GM21825 (cell line): ENCODE measurements around the gene PIGK.
"Not testable (repeated sequence)": the region's sequence is repeated elsewhere in the genome, so short reads cannot be mapped to it uniquely, and the experiment has no call there.

ENCODE experiments used
- ATAC-seq: cut with Tn5 transposase; IDR thresholded peaks from one replicate; pipeline ENCODE4 v1.9.1; 2021; ENCODE audit warnings: mild to moderate bottlenecking, moderate library complexity; ENCODE audit not compliant: unreplicated experiment

Gene PIGK

DNA sequence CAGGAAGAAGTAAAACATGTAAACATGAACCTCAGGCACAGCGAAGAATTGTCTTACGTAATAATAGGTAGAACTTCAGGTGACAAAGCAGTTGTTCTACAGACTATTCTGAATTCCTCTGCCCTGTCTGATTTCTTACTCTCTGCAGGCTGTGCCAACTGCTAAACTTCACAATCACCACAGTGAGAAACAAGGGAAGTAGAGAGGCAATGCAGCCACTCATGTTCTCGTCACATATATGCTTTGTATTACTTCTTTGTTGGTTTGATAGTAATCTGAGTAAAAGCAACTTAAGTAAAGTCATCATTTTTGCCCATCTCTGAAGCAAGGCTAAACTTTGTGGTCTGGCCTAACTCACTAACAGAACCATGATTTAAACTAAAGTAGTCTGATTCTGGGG is 21.9 kb downstream of the PIGK start:
- no peak for ATAC-seq

- no peak for ATAC-seq
Measured at GRCh38 chr1:77193951-77194350, 25.3 kb downstream of the PIGK start.

DNA sequence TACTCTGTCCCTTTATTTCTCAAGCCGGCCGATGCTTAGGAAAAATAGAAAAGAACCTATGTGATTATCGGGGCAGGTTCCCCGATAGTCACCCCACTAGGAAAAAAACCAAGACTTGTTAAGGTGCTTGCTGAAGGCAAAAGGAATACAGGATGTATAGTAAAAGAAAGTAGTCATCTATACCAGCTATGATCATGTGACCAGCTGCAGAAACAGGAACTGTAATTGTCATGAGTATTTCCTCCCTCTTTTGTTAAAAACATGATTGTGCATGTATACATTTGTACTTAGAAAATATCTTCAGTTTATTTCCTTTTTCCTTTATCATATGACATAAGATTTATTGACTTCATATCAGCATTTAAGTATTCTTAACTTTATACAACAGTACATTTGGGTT is 30.5 kb downstream of the PIGK start:
- ATAC-seq = no peak

GRCh38 chr1:77186907-77187306 is 32.3 kb downstream of the PIGK start:
- not testable (repeated sequence) for ATAC-seq

- ATAC-seq = no peak
Measured at GRCh38 chr1:77182083-77182482, 37.1 kb downstream of the PIGK start.

DNA sequence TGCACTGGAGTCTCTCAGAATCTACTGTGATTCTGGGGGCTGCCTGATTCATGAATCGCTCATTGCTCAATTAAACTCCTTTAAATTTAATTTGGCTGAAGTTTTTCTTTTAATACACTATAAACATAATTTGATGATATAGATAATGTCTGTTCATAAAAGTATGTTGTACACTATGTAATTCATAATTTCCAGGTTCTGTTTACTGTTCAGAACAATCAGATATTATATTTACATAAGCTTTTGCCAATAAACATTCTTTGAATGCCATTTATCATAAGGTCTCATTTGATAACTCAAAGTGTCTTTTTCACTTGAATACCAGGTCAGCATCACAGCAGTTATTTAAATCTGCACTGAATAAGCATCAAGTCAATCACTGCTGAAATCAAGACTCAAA is 39.6 kb downstream of the PIGK start:
- ATAC-seq = no peak

DNA sequence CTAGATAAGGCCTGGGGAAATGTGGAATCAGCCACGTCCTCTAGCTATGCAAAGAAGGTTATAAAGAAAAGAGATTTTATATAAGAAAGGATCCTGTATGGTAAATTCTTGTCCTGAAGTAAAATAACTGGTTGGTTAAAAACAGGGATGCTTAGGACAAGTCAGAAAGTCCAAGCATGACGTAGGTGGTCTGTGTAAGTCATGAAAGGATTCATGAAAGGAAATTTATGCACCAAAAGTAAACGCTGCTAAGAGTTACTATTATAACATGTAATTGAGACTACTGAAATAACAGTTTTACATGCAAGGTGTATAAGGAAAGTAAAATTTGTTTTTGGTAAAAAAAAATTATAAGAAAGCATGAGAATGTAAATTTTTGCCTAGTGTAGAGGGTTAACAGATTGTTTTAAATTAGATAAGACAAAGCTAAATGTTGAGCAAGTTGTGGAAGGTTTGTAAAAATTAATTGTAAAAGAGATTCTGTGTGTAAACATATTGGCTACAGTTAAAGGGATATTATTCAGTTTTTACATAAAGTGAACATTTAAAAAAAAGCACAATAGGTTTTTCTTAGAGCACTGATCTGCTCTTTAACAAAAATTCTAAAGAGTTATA is 43.9 kb downstream of the PIGK start:
- ATAC-seq = no peak

DNA sequence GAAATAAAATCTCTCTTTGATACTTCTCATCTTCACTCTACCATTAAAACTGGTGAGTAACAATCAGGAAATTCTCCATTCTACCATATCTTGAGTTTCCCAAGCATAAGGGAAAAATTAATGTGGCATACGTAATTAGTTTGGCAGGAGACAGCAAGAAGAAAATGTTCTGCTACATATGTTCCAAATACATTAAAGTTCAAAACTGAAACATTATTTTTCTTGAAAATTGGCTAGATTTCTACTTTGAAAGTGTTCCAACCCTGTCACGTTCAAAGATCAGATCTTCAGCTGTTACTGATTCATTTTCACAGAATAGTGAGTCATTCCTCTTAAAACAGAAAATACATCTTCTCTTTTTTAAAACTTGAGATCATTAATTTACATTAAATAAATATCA is 48.5 kb downstream of the PIGK start:
- no peak for ATAC-seq

DNA sequence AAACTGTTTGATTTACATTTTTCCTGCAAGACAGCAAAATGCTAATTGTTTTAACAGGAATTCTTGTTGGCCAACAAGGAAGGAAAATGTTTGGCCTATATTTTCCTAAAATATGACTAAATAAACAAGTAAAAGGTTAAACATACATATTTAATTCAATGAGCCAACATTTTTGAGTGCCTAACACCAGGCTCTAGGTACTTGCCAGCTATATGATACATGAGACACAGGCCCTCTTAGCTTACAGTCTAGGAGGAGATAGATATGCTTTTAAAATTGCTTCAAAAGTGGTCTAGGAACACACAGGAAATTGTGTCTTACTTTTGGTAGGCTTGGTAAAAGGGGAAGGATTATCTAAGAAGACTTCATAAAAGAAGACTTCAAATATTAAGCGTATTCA is 50.9 kb downstream of the PIGK start:
- ATAC-seq = no peak

DNA sequence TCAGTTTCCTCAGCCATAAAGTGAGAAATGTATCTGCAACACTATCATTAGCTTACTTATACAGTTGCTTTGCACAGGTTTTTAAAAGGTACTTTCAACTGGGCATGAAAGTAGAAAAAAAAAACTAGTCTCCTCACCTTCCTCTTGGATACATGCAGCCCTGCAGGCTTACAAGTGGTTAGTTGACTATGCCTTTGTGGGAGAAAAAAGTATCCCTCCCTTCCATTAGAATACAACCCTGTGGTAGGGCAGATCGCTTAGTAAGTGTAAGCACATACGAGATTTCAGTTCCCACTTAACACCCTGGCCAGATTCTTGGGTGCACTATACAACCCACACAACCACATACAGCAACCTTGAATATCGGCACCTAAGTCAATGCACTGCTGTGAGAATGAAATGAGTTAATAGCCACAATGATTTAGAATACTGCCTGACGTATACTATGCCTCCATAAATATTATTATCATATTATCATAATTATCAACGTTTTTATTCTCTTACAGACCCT is 54.7 kb downstream of the PIGK start:
- ATAC-seq = no peak

DNA sequence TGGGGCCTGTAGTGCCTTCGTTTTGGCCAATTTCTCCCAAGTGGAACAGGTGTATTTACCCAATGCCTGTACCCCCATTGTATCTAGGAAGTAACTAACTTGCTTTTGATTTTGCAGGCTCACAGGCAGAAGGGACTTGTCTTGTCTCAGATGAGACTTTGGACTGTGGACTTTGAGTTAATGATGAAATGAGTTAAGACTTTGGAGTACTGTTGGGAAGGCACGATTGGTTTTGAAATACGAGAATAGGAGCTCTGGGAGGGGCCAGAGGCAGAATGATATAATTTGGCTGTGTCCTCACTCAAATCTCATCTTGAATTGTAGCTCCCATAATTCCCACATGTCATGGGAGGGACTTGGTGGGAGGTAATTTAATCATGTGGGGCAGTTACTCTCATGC is 59.5 kb downstream of the PIGK start:
- ATAC-seq = not testable (repeated sequence)

DNA sequence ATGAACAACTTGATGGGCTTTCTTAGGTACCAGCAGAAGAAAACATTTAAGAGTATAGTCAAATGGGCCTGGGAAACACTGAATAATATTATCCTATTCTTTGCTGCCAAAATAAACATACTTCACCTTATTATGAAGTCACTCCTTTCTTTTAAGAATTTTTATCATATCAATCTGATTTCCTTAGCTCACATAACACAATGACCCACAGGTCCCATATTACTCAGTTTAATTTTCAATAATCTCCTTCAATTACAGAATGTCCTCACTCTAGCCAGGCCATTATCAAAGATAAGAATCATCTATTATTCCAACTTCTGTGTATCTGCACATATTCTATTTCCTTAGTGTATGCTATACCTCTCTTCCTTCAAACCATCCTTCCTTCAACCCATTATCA is 63.0 kb downstream of the PIGK start:
- no peak for ATAC-seq

DNA sequence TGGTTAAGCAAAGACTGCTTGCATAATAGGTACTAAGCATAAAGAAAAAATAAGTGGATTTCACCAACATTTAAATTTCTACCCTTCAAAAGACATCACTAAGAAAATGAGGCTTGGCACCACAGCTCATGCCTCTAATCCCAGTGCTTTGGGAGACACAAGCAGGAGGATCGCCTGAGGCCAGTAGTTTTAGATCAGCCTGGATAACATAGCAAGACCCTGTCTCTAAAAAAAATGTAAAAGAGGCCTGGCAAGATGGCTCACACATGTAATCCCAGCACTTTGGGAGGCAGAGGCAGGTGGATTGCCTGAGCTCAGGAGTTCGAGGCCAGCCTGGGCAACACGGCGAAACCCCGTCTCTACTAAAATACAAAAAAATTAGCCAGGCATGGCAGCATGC is 73.0 kb downstream of the PIGK start:
- ATAC-seq = no peak

DNA sequence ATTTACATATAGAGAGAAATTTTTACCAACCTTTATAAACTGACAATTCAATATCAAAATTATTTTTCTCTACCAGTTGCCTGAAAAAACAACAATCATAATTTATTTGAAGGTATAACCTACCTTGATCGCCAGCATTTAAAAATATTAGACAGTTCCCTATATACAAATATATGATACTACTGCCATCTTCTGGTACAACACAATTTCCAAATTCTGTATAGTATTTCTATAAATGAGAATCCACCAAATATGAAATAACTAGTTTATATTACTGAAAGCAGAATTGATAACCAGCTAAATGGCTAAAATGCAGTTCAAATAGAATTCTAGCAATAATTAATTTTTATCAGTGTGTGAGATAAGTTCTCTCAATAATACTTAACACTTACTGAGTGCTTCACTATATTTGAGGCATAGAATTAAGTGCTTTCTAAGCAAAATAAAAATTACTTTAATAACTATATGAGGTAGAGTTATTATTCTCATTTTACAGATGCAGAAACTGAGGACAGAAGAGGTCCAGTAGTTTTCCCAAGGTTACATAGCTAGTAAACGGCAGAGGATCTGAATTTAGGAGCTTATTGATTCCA is 75.6 kb downstream of the PIGK start:
- ATAC-seq = no peak

- no peak for ATAC-seq
Measured at GRCh38 chr1:77139389-77139788, 79.8 kb downstream of the PIGK start.

DNA sequence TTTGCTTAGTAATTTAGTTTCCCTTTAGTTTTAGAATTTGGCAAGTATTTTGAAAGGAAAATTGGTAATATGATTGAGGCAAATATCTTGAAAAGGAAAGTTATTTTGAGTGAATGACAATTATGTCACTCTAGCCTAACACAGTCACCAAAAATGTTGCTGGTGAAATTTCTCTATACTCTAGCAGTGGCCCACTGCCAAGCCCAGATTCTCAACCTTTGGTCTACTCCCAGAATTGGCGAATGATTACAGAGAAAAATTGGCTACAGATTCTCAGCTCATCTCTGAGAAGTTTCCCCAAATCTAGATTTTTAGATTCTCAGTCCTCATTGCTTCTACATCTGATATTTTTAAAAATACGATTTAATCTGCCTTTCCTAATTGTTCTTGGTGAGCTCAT is 84.9 kb downstream of the PIGK start:
- no peak for ATAC-seq

DNA sequence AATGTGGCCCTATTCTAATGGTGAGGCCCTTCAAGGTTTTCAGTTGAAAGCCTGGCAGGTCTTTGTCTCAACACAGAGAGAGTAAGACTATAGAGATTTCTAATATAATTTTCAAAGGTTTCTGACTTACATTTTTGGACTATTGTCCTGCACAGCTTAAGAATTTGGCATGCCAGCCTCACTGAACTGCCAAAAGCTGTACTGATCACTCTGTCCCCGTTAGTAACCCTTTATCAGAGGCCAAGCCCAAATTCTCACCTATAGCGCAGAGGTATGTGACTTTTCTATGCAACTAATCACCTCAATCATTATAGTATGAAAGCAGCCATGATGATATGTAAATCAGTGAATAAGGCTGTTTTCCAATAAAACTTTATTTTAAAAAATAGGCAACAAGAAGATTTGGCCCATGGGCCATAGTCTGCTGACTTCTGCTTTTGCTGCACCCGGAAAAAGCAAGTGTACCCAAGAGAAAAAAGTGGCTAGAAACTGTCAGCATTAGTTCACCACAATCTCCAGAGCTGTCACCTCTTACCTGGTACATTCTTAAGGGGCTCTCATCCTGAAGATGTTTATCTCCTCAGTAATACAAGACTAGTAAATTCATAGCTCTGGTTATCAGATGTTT is 85.4 kb downstream of the PIGK start:
- ATAC-seq = no peak

DNA sequence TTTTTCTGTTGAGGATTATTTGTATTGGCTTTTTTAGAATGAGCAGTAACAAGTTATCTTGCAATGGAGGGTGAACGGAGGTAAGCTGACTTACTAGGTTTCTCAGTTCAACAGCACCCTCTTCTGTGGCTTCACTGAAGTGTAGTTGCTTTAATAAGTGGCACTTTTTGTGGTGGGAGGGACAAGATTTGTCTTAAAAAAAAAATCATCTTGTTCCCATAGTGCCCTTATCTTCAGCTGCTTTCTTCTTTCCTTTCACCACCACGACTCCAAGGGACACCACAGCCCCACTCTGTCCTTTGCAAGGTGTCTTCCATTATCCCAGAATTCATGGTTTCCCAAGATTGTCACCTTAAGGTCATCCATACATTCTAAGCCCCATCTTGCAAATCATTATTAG is 92.9 kb downstream of the PIGK start:
- ATAC-seq = peak; percentile 81

GRCh38 chr1:77121503-77121902 is 97.7 kb downstream of the PIGK start:
- no peak for ATAC-seq

GRCh38 chr1:77120950-77121349 is 98.3 kb downstream of the PIGK start:
- no peak for ATAC-seq

DNA sequence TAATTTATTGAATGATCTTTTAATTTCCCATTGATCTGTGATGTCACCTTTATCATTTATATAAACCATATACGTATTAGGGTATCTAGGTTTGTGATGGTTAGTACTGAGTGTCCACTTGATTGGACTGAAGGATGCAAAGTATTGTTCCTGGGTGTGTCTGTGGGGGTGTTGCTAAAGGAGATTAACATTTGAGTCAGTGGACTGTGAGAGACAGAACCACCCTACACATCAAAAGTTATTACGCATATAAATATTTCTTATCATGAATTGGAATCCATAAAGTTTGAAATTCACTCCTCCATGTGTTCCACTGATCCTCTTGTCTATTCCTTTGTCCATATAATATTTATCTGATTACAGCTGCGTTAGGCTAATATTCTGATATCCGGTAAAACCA is 100.5 kb downstream of the PIGK start:
- no peak for ATAC-seq

DNA sequence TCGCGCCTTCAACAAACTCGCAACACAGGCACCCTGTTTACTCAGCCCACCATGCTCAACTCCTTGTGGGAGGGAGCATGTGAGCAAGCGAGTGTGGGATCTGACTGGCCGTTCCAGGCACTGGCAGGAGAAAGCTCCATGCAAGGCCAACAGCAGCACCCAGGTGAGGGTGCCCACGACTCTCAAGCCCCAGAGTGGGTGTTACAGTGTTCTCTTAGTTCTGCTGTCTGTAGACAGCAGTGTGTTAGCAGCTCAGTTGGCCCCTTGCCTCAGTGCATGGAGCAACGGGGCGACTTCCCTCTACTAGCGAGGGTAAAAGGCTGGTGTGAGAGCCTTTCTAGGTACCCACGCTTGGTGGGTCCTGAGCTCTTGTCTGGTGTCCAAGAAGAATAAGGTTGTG is 114.6 kb downstream of the PIGK start:
- no peak for ATAC-seq

- no peak for ATAC-seq
Measured at GRCh38 chr1:77103486-77103885, 115.7 kb downstream of the PIGK start.
